HepG2 (cell line): ENCODE data around the gene MAP3K7CL. TPM values are rescaled to one million over a fixed set of nuclear protein-coding genes. Genes with fewer than 3 reads are reported as not detected.

Experiments used
- ATAC-seq: fragments of 200-7000 bp; cut with Tn5 transposase; 3 replicates; pipeline ENCODE4 v1.9.1; 2020; ENCODE audit warnings: mild to moderate bottlenecking, moderate library complexity
- BruUV-seq: library from RNA; stranded (reverse); fragments of 400-500 nt; replicated peaks from 2 replicates; lab custom pipeline; 2021; lab: Mats Ljungman, UMichigan
- CTCF ChIA-PET: fragments of 300-600 bp; formaldehyde crosslinking; extraction: SDS; loops from one replicate; lab custom pipeline; 2021; ENCODE audit warnings: low total read pairs, inconsistent platforms, low intra/inter-chr PET ratio; lab: Yijun Ruan, JAX
- POLR2A ChIA-PET: fragments of 350-600 bp; sonication (Branson Sonifier 250); formaldehyde crosslinking; loops from one replicate; lab custom pipeline; 2020; ENCODE audit warnings: antibody characterized with exemption, inconsistent platforms; lab: Yijun Ruan, JAX
- DNase-seq: peaks from one replicate; pipeline ENCODE4 v3.0.0-alpha.2; 2015; ENCODE audit warnings: low spot score
- FAIRE-seq: peaks from 3 replicates; lab custom pipeline; 2011; peaks lifted over from hg19 to GRCh38; lab: Jason Lieb, UNC
- H2AFZ ChIP-seq: one replicate; pipeline ENCODE4 v1.6.1; 2011; ENCODE audit warnings: low read length, inconsistent platforms
- H3K27ac ChIP-seq: fragments of 300-600 bp; 3 replicates; pipeline ENCODE4 v1.8.0; 2011; ENCODE audit warnings: mixed run types, mild to moderate bottlenecking, mixed read lengths, low read length, inconsistent platforms; ENCODE audit not compliant: insufficient read depth; ENCODE audit errors: extremely low read length
- H3K27me3 ChIP-seq, 2 experiments: fragments of 200-600 bp in 1 of 2; 2 replicates in 1 of 2; 3 replicates in 1 of 2; pipeline versions ENCODE4 v1.6.0 to v1.8.0; 2011; ENCODE audit warnings: low read length in 2 of 2, mild to moderate bottlenecking in 2 of 2, moderate library complexity in 2 of 2, inconsistent platforms in 1 of 2; ENCODE audit not compliant: insufficient read depth in 2 of 2, control insufficient read depth in 1 of 2
- H3K36me3 ChIP-seq, 2 experiments: fragments of 200-600 bp in 1 of 2; replicated peaks in 1 of 2; 2 replicates in 1 of 2; 3 replicates in 1 of 2; pipeline versions ENCODE4 v1.5.1 to v1.8.0; 2011; ENCODE audit warnings: low read length in 2 of 2, inconsistent platforms in 1 of 2; ENCODE audit not compliant: insufficient read depth in 2 of 2, control insufficient read depth in 1 of 2
- H3K4me1 ChIP-seq: 2 replicates; pipeline ENCODE4 v1.5.1; 2012; ENCODE audit warnings: low read length, inconsistent platforms; ENCODE audit not compliant: insufficient read depth
- H3K4me2 ChIP-seq: 2 replicates; pipeline ENCODE4 v1.6.0; 2011; ENCODE audit warnings: low read depth, low read length, inconsistent platforms
- H3K4me3 ChIP-seq, 3 experiments: fragments of 200-600 bp in 1 of 3; sonication (generic), shearing (Covaris generic) in 1 of 3; replicated peaks in 1 of 3; 2 replicates each; pipeline ENCODE4 v1.5.1; 2011 to 2016; ENCODE audit warnings: low read length in 3 of 3, inconsistent platforms in 2 of 3, low read depth in 2 of 3, mild to moderate bottlenecking in 2 of 3, control low read depth in 1 of 3, mixed read lengths in 1 of 3; ENCODE audit not compliant: insufficient read depth in 1 of 3
- H3K79me2 ChIP-seq: one replicate; pipeline ENCODE4 v1.6.1; 2011; ENCODE audit warnings: low read length, inconsistent platforms; ENCODE audit not compliant: insufficient read depth
- H3K9ac ChIP-seq: 2 replicates; pipeline ENCODE4 v1.6.0; 2011; ENCODE audit warnings: mild to moderate bottlenecking, low read depth, low read length, inconsistent platforms; ENCODE audit not compliant: insufficient read depth
- H3K9me3 ChIP-seq: 2 replicates; pipeline ENCODE4 v1.5.1; 2012; ENCODE audit warnings: mild to moderate bottlenecking, low read length
- H4K20me1 ChIP-seq: 2 replicates; pipeline ENCODE4 v1.6.0; 2011; ENCODE audit warnings: inconsistent platforms, mild to moderate bottlenecking, low read length, moderate library complexity; ENCODE audit not compliant: insufficient read depth
- ARID4A ChIP-seq: sonication (generic); formaldehyde crosslinking; IDR thresholded peaks from 2 replicates; pipeline ENCODE4 v1.5.0; 2020; ENCODE audit warnings: mild to moderate bottlenecking, missing genetic modification reagents, borderline replicate concordance
- CEBPB ChIP-seq: IDR thresholded peaks from 2 replicates; pipeline ENCODE4 v1.6.1; 2011; ENCODE audit warnings: low read depth, low read length, improper control_type of control experiment, borderline replicate concordance
- JARID2 ChIP-seq: sonication (generic); formaldehyde crosslinking; IDR thresholded peaks from 2 replicates; pipeline ENCODE4 v1.8.1; 2023; ENCODE audit warnings: missing genetic modification reagents, inconsistent platforms; ENCODE audit not compliant: insufficient replicate concordance
- MAFK ChIP-seq, 2 experiments: IDR thresholded peaks in 1 of 2; conservative IDR thresholded peaks in 1 of 2; 2 replicates each; pipeline ENCODE4 v1.6.1; 2011; ENCODE audit warnings: improper control_type of control experiment in 2 of 2, low read length in 2 of 2
- MED13 ChIP-seq: sonication (generic); formaldehyde crosslinking; IDR thresholded peaks from 2 replicates; pipeline ENCODE4 v1.5.0; 2020; ENCODE audit warnings: missing genetic modification reagents
- NBN ChIP-seq: fragments of 450-650 bp; conservative IDR thresholded peaks from 2 replicates; pipeline ENCODE4 v1.6.1; 2017
- NFE2L2 ChIP-seq: fragments of 150-350 bp; IDR thresholded peaks from 2 replicates; pipeline ENCODE4 v1.6.1; 2014; ENCODE audit warnings: low read length
- NR0B2 ChIP-seq: sonication (generic); formaldehyde crosslinking; IDR thresholded peaks from 2 replicates; pipeline ENCODE4 v1.4.0; 2020; ENCODE audit warnings: mild to moderate bottlenecking, missing genetic modification reagents
- PHB2 ChIP-seq: fragments of 450-650 bp; IDR thresholded peaks from 2 replicates; pipeline ENCODE4 v1.6.1; 2018; ENCODE audit not compliant: partially characterized antibody
- PLRG1 ChIP-seq: fragments of 450-650 bp; conservative IDR thresholded peaks from 2 replicates; pipeline ENCODE4 v1.6.1; 2016
- POLR2AphosphoS5 ChIP-seq: IDR thresholded peaks from 2 replicates; pipeline ENCODE4 v1.6.1; 2012; ENCODE audit warnings: low read depth, low read length
- RCOR2 ChIP-seq: IDR thresholded peaks from 2 replicates; pipeline ENCODE4 v1.6.1; 2016; ENCODE audit warnings: missing biosample characterization, missing genetic modification reagents
- RORA ChIP-seq: sonication (generic); formaldehyde crosslinking; IDR thresholded peaks from 2 replicates; pipeline ENCODE4 v1.5.0; 2020; ENCODE audit warnings: mild to moderate bottlenecking, missing genetic modification reagents, moderate library complexity
- SETDB1 ChIP-seq: sonication (generic); formaldehyde crosslinking; IDR thresholded peaks from 2 replicates; pipeline ENCODE4 v1.5.1; 2020; ENCODE audit warnings: missing genetic modification reagents, mild to moderate bottlenecking, borderline replicate concordance
- SRY ChIP-seq: sonication (generic); formaldehyde crosslinking; IDR thresholded peaks from 2 replicates; pipeline ENCODE4 v1.8.0; 2022; ENCODE audit warnings: mild to moderate bottlenecking, missing genetic modification reagents
- TFDP2 ChIP-seq: sonication (generic); formaldehyde crosslinking; IDR thresholded peaks from 2 replicates; pipeline ENCODE4 v1.4.0; 2020; ENCODE audit warnings: missing genetic modification reagents
- ZNF180 ChIP-seq: sonication (generic); formaldehyde crosslinking; IDR thresholded peaks from 2 replicates; pipeline ENCODE4 v1.4.0; 2020; ENCODE audit warnings: low read depth, missing genetic modification reagents, borderline replicate concordance
- ZNF605 ChIP-seq: sonication (generic); formaldehyde crosslinking; IDR thresholded peaks from 2 replicates; pipeline ENCODE4 v1.8.0; 2022; ENCODE audit warnings: mild to moderate bottlenecking, missing genetic modification reagents
- ZNF720 ChIP-seq: sonication (generic); formaldehyde crosslinking; IDR thresholded peaks from 2 replicates; pipeline ENCODE4 v1.4.0; 2020; ENCODE audit warnings: missing genetic modification reagents
- ZNF790 ChIP-seq: sonication (generic); formaldehyde crosslinking; IDR thresholded peaks from 2 replicates; pipeline ENCODE4 v1.8.0; 2022; ENCODE audit warnings: missing genetic modification reagents, mild to moderate bottlenecking, borderline replicate concordance
- WGBS: methylation state at CpG from one replicate; pipeline ENCODE4 v1.1.6; 2017; ENCODE audit warnings: low lambda C conversion rate; 5-methylcytosine and 5-hydroxymethylcytosine counted together
- in situ Hi-C: cut with HindIII; loops from 2 replicates; pipeline ENCODE4 v1.10.0; 2017; ENCODE audit warnings: low pct_unique_long_range_greater_than_20kb; ENCODE audit not compliant: extremely low pct_ligation_motif_present
- intact Hi-C: fragments of 100-400 bp; cut with micrococcal nuclease; formaldehyde crosslinking; loops from one replicate; pipeline ENCODE4 v1.10.0; 2022; ENCODE audit not compliant: unreplicated experiment
- polyA plus RNA-seq, 8 experiments: library from polyadenylated mRNA; depleted of rRNA in 3 of 8; stranded (reverse) in 7 of 8; unstranded in 1 of 8; fragments of >200 nt; fragmentation: Illumina TruSeq in 4 of 8; extraction: Trizol in 4 of 8; gene quantifications; 2 replicates each; pipeline versions ENCODE4 v1.2.1 to v1.2.3, GENCODE V29; 2011 to 2016; ENCODE audit warnings: low read depth in 4 of 8, missing spikeins in 1 of 8, mixed read lengths in 1 of 8; ENCODE audit not compliant: insufficient read depth in 1 of 8
- total RNA-seq, 5 experiments: library from RNA; depleted of rRNA; stranded (reverse); fragments of >200 nt; fragmentation: Illumina TruSeq; extraction: Trizol; gene quantifications; 2 replicates each; pipeline ENCODE4 v1.2.3, GENCODE V29; 2016; ENCODE audit warnings: low read depth in 1 of 5

The MAP3K7CL gene
- total and polyA plus RNA-seq, 2 of the 13 experiments (the other 11 are each of a cell fraction or from before 2014, with no cell fraction given): 0.04 to 0.15 TPM

- TF ChIP-seq RCOR2 (no peak), PLRG1 (no peak), MED13 (CRISPR knock-in tag) (no peak), ZNF605 (CRISPR knock-in tag) (no peak), NFE2L2 (no peak), TFDP2 (CRISPR knock-in tag) (no peak), NBN (no peak), PHB2 (no peak)
Observed at GRCh38 chr21:29194847-29195246, 64.4 kb downstream of the MAP3K7CL start (continued).

- Histone ChIP-seq H3K4me3 (no peak overlapping the region), H3K9ac (no peak overlapping the region), H3K4me2 (peak overlapping the region; percentile 50), H4K20me1 (no peaks in the 10 kb centered on the region), H3K79me2 (no peaks in the 10 kb centered on the region), H3K27me3 (no peaks in the 10 kb centered on the region; a peak in 1 of 5 replicates), H3K4me1 (peaks cover 41% of the 10 kb centered on the region), H3K9me3 (peaks cover 4% of the 10 kb centered on the region), H2AFZ (no peak overlapping the region), H3K27ac (no peak overlapping the region), H3K36me3 (no peaks in the 10 kb centered on the region)
- FAIRE-seq (no peak), ATAC-seq (peak; percentile 74), DNase-seq (peak; percentile 70)
- intact Hi-C loops: loop anchor here (10.0 kb wide), 1 partner anchor 99 kb away; the partner anchor contains the start of gene BACH1
- ChIA-PET POLR2A (no interaction called here), CTCF (no interaction called here)
- in situ Hi-C loops: no loop called here
- 21% methylated on average over 8 of the region's 8 CpGs for WGBS
- BruUV-seq: no TSS peak
- TF ChIP-seq ZNF720 (CRISPR knock-in tag) (no peak), SRY (no peak), ARID4A (CRISPR knock-in tag) (no peak), NR0B2 (CRISPR knock-in tag) (no peak), CEBPB (peak; percentile 78), ZNF790 (CRISPR knock-in tag) (no peak), POLR2AphosphoS5 (no peak), SETDB1 (no peak), ZNF180 (CRISPR knock-in tag) (no peak), RORA (no peak), MAFK (conservative IDR thresholded peaks at IDR 0.05 in 1 of 2, IDR thresholded peaks at IDR 0.05 in 1 of 2; ENCODE audit: low read length in 2 of 2) (peak; percentile 69 to 82), JARID2 (no peak)
Observed at GRCh38 chr21:29195981-29196669, 65.7 kb downstream of the MAP3K7CL start.
